ENCODE data around the gene GH1. TPM values are rescaled to one million over a fixed set of nuclear protein-coding genes. Genes with fewer than 3 reads are reported as not detected.

Gene GH1
- polyA plus RNA-seq, 1 donor from 2014 or later, result 2.0 TPM

DNA sequence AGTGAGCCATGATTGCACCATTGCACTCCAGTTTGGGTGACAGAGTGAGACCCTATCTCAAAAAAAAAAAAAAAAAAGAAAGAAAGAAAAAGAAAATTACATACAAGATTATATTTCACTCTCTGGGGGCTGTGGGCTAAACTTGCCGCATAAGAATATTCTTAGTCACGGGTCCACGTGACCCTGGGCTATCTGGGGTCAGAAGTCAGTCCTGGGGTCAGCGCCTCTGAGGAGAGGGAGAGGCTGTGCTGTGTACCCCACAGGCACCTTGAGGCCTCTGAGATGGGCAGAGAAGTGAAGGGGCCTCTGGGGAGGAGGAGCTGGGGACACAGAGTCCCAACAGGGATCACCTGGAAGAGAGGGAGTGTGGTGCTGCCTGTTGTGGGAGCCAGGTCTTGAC is 19.3 kb upstream of the GH1 start:
- Mint-ChIP-seq H3K4me3 (peak overlapping the region in 1 of 4 donors; percentile 23), H3K27ac (peak overlapping the region in 1 of 3 donors; percentile 71), H3K4me1 (peaks cover 37 to 39% (median 37%) of the 10 kb centered on the region in 3 donors), H3K36me3 (peaks cover 4% of the 10 kb centered on the region), H3K27me3 (no peaks in the 10 kb centered on the region), H3K9me3 (peaks cover 0 to 2% (median 0%) of the 10 kb centered on the region in 3 donors)

DNA sequence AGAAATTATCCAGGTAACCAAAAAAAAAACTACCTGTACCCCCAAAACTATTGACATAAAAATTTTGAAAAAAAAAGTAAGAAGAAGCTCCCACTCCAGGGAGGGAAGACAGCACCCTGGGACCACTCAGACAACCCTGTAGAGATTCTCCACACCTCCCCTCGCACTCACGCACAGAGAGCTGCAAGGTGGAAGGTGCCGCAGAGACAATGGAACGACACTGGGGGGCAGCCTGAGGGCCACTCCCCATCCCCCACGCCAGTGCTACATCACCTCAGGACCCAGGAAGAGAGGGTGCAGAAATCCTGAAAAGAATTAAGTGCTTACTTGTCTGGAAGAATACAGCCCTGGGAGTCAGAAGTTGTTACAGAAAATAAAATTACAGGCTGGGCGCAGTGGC is 18.7 kb upstream of the GH1 start:
- Mint-ChIP-seq H3K4me1 (peaks cover 42 to 43% (median 42%) of the 10 kb centered on the region in 3 donors), H3K9me3 (peaks cover 0 to 2% (median 0%) of the 10 kb centered on the region in 3 donors), H3K36me3 (peaks cover 4% of the 10 kb centered on the region), H3K4me3 (peak overlapping the region in 1 of 4 donors; percentile 49), H3K27ac (peak overlapping the region in 1 of 3 donors; percentile 57), H3K27me3 (no peaks in the 10 kb centered on the region)

DNA sequence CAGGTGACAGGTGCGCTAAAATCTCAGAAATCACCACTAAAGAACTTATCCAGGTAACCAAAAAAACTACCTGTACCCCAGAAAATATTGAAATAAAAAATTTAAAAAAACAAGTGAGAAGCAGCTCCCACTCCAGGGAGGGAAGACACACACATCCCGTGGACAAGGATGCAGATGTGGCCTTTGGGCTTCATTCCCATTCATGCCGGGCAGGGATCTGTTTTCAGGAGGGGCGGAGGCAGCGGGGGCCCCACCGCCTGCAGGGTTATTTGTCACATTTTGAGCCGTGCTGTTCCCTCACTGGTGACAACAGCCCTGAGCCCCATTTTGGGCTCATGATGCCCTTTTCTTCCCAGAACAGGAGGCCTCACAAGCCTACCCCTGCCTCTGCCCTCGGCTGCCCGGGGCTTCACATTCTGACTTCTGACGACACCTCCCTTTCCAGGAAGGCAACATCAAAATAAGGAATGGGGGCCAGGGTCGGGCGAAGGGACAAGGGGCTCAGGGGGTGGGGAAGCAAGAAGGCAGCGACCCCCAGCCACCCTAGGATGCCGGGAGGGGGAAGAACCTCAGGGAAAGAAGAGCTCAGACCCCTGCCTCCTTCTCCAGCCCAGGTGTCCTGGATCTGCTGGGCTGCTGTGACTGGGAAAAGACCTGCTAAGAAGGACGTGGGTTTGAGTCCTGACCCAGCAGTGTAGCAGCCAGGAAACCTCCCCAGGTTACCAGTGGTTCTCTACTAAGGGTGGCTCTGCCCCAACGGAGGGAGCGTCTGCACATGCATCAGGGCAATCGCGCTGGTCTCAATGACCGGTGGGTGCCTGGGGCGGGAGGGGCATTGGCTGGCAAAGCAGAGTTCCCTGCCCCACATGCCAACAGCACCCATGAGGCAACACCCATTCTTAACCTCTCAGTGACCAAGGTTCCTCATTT is 15.8 kb upstream of the GH1 start:
- peaks cover 42 to 43% (median 42%) of the 10 kb centered on the region in 3 donors for H3K4me1 Mint-ChIP-seq
- no peaks in the 10 kb centered on the region for H3K27me3 Mint-ChIP-seq
- peaks cover 0 to 2% (median 0%) of the 10 kb centered on the region in 3 donors for H3K9me3 Mint-ChIP-seq
- H3K36me3 Mint-ChIP-seq, result peaks cover 13% of the 10 kb centered on the region
- H3K4me3 Mint-ChIP-seq, result peak overlapping the region; percentile 62 to 90 (median 87)
- H3K27ac Mint-ChIP-seq, result peak overlapping the region in 2 of 3 donors; percentile 31 to 97

DNA sequence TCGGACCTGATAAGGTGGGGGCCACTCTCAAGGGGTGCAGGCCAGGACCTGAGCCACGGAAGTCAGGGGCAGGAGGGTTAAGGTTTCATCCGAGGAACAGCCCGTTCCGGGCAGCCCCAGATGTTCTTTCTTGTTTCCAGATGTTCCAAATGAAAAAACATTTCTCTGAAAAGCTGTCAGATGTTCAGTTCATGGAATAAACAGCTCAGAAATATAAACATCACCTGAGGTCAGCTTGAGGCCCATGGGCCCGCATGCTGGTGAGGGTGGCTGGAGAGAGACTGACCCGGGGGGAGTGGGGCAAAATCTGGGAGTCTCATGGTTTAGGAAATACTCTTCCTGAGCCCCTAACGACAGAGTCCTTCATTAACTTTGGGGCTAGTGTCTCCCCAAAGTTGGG is 15.0 kb upstream of the GH1 start:
- Mint-ChIP-seq H3K4me1 (peaks cover 36 to 41% (median 40%) of the 10 kb centered on the region in 3 donors), H3K4me3 (peak overlapping the region in 3 of 4 donors; percentile 8 to 99 (median 88)), H3K27ac (peak overlapping the region in 2 of 3 donors; percentile 97 to 99), H3K27me3 (no peaks in the 10 kb centered on the region), H3K36me3 (peaks cover 13% of the 10 kb centered on the region), H3K9me3 (peaks cover 0 to 2% (median 0%) of the 10 kb centered on the region in 3 donors)

DNA sequence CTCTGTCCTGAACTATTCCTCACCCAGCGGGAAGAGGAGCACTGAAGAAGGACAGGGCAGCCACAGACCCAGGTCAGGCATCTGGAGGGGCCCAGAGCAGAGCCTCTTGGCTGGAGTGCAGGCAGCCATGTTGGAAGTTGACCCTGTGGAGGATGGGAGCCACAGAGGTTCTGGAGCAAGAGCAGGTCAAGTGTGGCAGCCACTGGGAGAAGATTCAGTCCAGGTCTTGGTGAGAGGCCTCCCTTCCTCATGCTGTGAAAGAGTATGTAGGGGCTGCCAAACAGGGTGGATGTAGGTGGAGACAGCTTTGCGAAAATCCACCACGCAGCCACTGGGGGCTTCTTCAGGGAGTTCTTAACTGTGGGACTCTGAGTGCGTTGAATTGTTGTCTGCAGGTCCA is 14.1 kb upstream of the GH1 start:
- peaks cover 0 to 2% (median 0%) of the 10 kb centered on the region in 3 donors for H3K9me3 Mint-ChIP-seq
- H3K27me3 Mint-ChIP-seq, result no peaks in the 10 kb centered on the region
- peak overlapping the region; percentile 93 to 99 (median 97) for H3K27ac Mint-ChIP-seq
- peak overlapping the region; percentile 88 to 99 (median 98) for H3K4me3 Mint-ChIP-seq
- peaks cover 13% of the 10 kb centered on the region for H3K36me3 Mint-ChIP-seq
- H3K4me1 Mint-ChIP-seq, result peaks cover 34 to 39% (median 36%) of the 10 kb centered on the region in 3 donors

DNA sequence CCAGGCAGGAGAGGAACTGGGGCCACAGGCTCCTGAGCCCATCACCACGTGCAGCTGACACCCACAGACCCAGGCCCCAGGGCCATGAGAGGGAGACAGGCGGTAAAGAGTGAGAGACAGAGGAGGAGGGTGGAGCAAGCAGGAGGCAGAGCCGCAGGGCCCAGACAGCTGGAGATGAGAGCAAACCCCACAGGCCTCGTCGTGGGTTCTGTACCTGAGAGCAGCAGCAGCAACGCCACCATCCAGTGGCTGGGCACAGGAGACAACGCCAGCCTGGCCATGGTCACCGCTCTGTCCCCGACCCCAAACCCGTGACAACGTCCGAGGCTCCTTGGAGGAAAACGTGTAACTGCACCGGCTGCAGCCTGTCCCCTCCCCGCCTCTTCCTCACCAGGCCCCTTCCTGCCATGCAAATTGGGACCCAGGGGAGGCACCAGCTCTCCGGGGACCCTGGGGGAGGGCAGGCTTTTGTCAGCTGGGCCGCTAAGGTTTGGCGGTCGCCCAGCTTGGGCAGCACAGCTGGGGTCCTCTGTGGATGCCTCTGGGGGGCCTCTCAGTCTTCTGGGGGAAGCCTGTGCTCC is 13.4 kb upstream of the GH1 start, which contains the start of gene CD79B:
Gene CD79B (minus strand): TSS at position 351 of the 581 bp plus-strand sequence. CDS start 70 bp downstream, at position 281.
- peaks cover 13% of the 10 kb centered on the region for H3K36me3 Mint-ChIP-seq
- H3K27me3 Mint-ChIP-seq, result no peaks in the 10 kb centered on the region
- H3K4me3 Mint-ChIP-seq, result peak within 1 kb of the TSS; percentile 88 to 99 (median 98)
- peak within 1 kb of the TSS; percentile 93 to 99 (median 97) for H3K27ac Mint-ChIP-seq
- H3K9me3 Mint-ChIP-seq, result peaks cover 0 to 2% (median 0%) of the 10 kb centered on the region in 3 donors
- peaks cover 33 to 42% (median 38%) of the 10 kb centered on the region in 3 donors for H3K4me1 Mint-ChIP-seq

DNA sequence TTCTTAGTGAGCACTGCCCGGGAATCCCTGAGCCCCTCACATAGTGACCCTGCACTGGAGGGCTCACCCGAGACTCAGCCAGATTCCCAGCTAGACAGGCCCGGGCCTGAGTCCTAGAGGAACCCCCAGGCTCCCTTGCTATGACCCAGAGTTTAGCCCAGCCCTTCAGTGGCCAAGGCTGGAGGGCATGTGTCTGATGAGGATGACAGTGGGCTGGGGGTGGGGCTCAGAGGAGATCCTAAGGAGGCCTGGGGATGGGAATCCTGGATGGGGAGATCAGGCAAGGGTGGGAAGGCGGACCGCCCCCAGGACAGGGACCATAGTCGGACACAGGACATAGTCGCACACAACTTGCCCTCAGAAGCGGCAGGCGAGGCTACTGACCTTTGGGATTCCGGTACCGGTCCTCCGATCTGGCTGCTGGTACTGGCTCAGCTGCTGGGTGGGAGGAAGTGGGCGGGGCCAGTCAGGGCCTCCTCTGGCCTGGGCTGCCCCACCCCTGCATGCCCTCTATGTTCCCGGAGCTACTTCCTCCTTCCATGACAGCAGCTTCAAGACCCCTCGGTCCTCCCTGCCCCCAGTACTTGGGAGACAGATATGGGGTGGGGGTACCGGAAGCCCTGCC is 12.4 kb upstream of the GH1 start:
- Mint-ChIP-seq H3K4me3 (peak overlapping the region; percentile 88 to 99 (median 98)), H3K27me3 (no peaks in the 10 kb centered on the region), H3K9me3 (no peaks in the 10 kb centered on the region), H3K27ac (peak overlapping the region; percentile 93 to 99 (median 97)), H3K36me3 (peaks cover 13% of the 10 kb centered on the region), H3K4me1 (peaks cover 28 to 47% (median 38%) of the 10 kb centered on the region in 3 donors)

DNA sequence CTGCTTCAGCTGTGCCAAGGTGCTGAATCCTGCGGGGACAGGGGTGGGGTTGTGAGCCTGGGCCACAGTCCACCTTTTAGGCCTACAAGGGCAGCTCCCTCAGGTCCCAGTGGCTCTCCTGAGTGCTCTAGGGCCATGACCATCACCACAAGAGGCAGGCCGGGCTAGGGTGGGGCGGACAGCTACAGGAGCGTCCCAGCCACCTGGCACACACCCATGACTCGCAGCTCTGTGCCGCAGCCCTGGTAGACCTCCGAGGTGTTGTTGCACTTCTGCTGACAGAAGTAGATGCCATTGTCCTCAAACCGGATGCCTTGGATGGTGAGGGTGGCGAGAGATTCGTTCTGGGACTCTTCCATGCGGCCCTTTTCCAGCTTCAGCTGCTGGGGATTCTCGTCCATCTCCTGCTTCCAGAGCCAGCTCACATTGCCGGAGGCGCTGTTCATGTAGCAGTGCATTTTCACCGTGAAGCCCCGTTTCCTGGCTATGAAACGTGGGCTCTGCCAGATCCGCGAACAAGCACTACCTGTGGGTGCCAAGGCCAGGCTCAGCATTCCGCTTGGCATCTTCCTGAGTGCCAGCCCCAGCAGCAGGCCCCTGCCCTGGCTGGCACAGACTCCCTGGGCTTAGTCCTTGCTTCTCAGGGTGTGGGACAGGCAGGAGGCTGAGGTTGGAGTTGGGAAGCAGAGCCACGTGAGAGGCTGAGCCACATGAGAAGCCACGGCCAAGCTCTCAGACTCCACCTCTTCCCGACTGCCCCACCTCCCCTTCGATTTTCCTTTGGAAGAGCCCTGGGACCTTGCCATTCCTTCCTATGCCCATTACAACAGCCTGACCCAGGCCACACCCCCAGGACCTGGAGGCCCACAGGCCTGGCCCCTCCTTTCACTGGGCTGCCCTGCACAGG is 11.5 kb upstream of the GH1 start:
- Mint-ChIP-seq H3K36me3 (peaks cover 13% of the 10 kb centered on the region), H3K9me3 (no peaks in the 10 kb centered on the region), H3K27me3 (no peaks in the 10 kb centered on the region), H3K4me1 (peaks cover 27 to 50% (median 43%) of the 10 kb centered on the region in 3 donors), H3K4me3 (peak overlapping the region; percentile 88 to 99 (median 98)), H3K27ac (peak overlapping the region; percentile 82 to 97 (median 93))

DNA sequence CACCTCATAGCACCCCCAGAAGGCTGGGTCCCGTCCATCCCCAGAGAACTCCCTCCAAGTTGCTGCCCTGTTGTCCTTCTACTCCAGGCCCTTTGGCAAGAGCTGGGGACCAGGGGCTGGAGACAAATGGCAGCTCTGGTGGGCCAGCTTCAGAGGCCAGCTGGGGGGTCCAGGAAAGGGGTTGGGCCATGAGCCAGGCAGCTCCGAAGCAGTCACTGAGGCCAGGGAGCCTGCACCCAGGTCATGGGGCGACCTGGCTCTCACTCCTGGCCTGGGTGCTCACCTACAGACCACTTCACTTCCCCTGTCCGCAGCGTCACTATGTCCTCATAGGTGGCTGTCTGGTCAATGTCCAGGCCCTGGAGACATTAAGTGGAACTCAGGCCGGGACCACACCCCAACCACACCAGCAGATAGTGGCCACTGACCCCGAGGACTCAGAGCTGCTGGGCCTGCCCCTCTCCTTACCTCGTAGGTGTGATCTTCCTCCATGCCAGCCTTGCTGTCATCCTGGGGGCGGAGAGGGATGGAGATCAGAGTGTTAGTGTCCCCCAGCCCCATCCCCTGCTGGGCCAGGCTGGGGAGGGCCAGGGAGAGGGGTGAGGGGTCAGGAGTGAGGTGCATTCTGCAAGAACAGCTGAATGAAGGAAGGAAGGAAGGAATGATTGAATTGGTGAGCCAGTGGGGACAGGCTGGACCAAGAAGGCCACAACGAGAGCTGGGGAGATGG is 10.5 kb upstream of the GH1 start:
- peak overlapping the region; percentile 88 to 99 (median 98) for H3K4me3 Mint-ChIP-seq
- H3K36me3 Mint-ChIP-seq, result peaks cover 13% of the 10 kb centered on the region
- H3K9me3 Mint-ChIP-seq, result no peaks in the 10 kb centered on the region
- no peaks in the 10 kb centered on the region for H3K27me3 Mint-ChIP-seq
- peaks cover 22 to 49% (median 45%) of the 10 kb centered on the region in 3 donors for H3K4me1 Mint-ChIP-seq
- H3K27ac Mint-ChIP-seq, result peak overlapping the region in 2 of 3 donors; percentile 80 to 93

DNA sequence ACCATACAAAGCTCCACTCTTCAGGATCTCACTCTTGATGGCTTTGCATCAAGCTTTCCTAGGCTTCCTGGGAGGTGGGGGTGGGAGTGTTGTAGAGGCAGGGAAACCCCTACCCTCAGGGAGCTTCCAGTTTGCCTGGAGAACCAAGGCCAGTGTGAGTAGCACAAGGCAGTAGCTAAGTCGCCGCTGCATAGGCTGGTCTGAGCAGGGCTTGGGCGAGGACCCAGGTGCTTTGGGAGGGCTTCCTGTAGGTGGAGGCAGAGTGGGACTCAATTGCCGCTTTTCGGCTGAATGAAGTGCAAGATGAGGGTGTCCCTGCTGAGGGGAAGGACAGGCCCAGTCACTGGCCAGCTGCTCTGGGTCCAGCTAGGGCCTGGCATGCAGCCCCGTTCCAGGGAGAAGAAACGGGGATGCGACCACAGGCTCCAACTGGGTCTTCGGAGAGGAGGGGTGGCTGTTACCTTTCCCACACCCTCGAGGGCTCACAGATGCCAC is 9.6 kb upstream of the GH1 start:
- peaks cover 14 to 46% (median 43%) of the 10 kb centered on the region in 3 donors for H3K4me1 Mint-ChIP-seq
- no peaks in the 10 kb centered on the region for H3K9me3 Mint-ChIP-seq
- peaks cover 13% of the 10 kb centered on the region for H3K36me3 Mint-ChIP-seq
- H3K27me3 Mint-ChIP-seq, result no peaks in the 10 kb centered on the region
- peak overlapping the region; percentile 71 to 93 (median 77) for H3K27ac Mint-ChIP-seq
- peak overlapping the region; percentile 76 to 99 (median 94) for H3K4me3 Mint-ChIP-seq

DNA sequence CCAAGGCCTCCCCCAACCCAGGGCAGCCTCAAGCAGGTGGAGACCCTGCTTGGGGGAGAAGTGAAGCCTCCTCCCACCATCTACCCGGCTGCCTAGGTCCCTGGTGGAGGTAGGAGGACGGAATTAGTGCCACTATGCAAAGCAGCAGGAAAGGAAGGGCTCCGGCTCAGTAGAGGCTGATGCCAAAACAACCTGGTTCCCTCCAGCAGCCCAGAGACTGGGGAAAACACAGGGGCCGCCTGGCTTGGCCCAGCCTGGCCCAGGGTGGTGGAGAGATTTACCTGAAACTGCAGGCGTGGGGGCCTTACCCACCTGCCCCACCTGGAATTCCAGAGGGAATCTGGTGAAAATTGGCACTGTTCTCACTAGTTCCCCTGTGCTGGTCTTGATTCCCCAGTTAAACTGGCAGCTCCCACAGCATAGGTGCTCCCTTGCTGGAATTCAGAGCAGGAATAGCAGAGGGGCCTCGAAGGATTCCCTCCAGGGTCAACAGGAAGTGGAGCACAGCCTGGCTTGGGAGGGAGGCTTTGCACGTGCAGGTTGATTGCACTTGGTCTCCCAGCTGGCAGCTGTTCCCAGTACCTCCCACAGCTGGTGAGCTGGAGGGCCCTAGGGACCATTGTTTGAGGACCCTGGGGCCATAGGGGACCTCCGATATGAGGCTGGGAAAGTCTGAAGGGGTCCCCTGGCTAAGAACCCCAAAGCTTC is 9.0 kb upstream of the GH1 start:
- Mint-ChIP-seq H3K4me3 (peak overlapping the region; percentile 76 to 99 (median 94)), H3K27me3 (no peaks in the 10 kb centered on the region), H3K4me1 (peaks cover 9 to 43% (median 42%) of the 10 kb centered on the region in 3 donors), H3K36me3 (peaks cover 13% of the 10 kb centered on the region), H3K9me3 (no peaks in the 10 kb centered on the region), H3K27ac (peak overlapping the region; percentile 90 to 99 (median 93))

DNA sequence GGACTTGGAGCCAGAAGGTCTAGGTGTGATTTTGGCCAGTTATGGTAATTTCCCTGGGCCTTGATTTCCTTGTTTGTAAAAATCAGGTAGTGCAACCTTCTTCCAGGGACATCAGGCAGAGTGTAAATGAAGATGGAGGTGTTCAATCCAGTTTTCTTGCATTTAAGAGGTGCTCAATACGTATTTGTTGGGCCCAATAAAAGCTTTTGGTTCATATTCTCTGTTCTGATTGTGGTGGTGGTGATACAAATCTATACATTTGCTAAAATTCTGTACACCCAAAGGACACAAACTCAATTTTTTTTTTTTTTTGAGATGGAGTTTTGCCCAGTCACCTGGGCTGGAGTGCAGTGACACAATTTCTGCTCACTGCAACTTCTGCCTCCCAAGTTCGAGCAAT is 7.5 kb upstream of the GH1 start:
- no peaks in the 10 kb centered on the region for H3K9me3 Mint-ChIP-seq
- peaks cover 14 to 49% (median 48%) of the 10 kb centered on the region in 3 donors for H3K4me1 Mint-ChIP-seq
- H3K27me3 Mint-ChIP-seq, result no peaks in the 10 kb centered on the region
- H3K4me3 Mint-ChIP-seq, result peak overlapping the region in 3 of 4 donors; percentile 61 to 88 (median 87)
- peak overlapping the region; percentile 93 to 99 (median 95) for H3K27ac Mint-ChIP-seq
- peaks cover 9% of the 10 kb centered on the region for H3K36me3 Mint-ChIP-seq

All from IgD-negative memory B cell (primary cell).